ENCODE results near the gene NPC1L1. TPM values are rescaled to one million over a fixed set of nuclear protein-coding genes. Genes with fewer than 3 reads are reported as not detected.

NPC1L1 gene, protein sequence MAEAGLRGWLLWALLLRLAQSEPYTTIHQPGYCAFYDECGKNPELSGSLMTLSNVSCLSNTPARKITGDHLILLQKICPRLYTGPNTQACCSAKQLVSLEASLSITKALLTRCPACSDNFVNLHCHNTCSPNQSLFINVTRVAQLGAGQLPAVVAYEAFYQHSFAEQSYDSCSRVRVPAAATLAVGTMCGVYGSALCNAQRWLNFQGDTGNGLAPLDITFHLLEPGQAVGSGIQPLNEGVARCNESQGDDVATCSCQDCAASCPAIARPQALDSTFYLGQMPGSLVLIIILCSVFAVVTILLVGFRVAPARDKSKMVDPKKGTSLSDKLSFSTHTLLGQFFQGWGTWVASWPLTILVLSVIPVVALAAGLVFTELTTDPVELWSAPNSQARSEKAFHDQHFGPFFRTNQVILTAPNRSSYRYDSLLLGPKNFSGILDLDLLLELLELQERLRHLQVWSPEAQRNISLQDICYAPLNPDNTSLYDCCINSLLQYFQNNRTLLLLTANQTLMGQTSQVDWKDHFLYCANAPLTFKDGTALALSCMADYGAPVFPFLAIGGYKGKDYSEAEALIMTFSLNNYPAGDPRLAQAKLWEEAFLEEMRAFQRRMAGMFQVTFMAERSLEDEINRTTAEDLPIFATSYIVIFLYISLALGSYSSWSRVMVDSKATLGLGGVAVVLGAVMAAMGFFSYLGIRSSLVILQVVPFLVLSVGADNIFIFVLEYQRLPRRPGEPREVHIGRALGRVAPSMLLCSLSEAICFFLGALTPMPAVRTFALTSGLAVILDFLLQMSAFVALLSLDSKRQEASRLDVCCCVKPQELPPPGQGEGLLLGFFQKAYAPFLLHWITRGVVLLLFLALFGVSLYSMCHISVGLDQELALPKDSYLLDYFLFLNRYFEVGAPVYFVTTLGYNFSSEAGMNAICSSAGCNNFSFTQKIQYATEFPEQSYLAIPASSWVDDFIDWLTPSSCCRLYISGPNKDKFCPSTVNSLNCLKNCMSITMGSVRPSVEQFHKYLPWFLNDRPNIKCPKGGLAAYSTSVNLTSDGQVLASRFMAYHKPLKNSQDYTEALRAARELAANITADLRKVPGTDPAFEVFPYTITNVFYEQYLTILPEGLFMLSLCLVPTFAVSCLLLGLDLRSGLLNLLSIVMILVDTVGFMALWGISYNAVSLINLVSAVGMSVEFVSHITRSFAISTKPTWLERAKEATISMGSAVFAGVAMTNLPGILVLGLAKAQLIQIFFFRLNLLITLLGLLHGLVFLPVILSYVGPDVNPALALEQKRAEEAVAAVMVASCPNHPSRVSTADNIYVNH (N-terminal part only)
- total RNA-seq (under 1 TPM; 0.19 to 0.23 TPM), polyA plus RNA-seq (not detected)

DNA sequence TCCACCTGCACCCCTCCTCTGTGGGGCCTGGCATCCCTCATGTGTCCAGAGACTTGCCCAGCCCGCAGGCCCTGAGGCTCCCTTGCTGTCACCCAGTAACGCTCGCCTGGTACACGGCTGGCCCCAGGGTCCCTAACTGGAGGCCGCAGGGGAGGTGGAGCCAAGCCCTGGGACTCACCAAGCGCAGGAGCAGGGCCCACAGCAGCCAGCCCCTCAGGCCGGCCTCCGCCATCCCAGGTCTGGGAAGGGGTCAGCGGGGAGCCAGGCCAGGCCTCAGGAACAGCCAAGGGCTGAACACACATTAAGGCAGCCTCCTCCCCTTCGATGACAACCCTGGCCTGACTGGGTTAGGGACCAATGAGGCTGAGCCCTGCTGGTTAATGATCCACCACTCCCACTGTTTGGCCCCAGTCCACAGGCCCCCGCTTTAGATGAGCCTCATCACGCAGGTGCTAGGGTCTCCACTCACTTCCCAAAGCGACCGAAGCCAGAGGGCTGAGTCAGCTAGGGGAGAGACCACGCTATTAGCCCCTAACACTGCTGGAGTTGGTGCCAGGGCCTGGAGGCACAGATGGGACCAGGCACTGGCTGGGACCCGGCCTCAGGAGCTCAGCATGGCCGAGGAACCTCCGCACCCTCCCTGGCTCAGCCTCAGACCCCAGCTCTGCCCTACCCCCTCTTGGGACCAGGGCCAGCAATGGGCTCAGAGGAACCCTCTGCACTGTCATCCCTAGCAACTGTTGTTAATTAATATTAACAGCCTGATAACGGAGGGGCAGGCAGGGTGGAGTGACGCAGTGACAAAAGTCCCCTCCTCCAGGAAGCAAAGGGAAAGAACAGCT lies at the start of gene NPC1L1:
TSS of gene NPC1L1 (minus strand) at position 303 of the 842 bp plus-strand sequence. CDS start at position 232, 71 bp downstream.
- Histone ChIP-seq H3K4me1 (ENCODE audit: insufficient read depth, low read length) (no peaks in the 10 kb centered on the region), H3K4me3 (ENCODE audit: low read length in 2 of 2) (no peak within 1 kb of the TSS), H3K36me3 (ENCODE audit: insufficient read depth, low read length) (no peaks in the 10 kb centered on the region), H3K9me3 (ENCODE audit: control insufficient read depth in 1 of 2, low read length in 2 of 2) (no peaks in the 10 kb centered on the region), H3K27ac (ENCODE audit: low read depth, low read length) (no peak within 1 kb of the TSS), H3K27me3 (ENCODE audit: insufficient read depth, low read length) (no peaks in the 10 kb centered on the region)
- Mint-ChIP-seq H3K27me3 (peaks cover 0 to 2% of the 10 kb centered on the region in 2 donors), H3K4me3 (no peak within 1 kb of the TSS), H3K9me3 (no peaks in the 10 kb centered on the region), H3K4me1 (no peaks in the 10 kb centered on the region), H3K27ac (peak within 1 kb of the TSS in 1 of 7 donors; percentile 53), H3K36me3 (no peaks in the 10 kb centered on the region)
- POLR2A ChIA-PET (ENCODE audit: partially characterized antibody) = no interaction called here
- CTCF ChIA-PET (ENCODE audit: partially characterized antibody) = no interaction called here
- intact Hi-C loops (cut with micrococcal nuclease) = no loop called here
- no peak for DNase-seq

DNA sequence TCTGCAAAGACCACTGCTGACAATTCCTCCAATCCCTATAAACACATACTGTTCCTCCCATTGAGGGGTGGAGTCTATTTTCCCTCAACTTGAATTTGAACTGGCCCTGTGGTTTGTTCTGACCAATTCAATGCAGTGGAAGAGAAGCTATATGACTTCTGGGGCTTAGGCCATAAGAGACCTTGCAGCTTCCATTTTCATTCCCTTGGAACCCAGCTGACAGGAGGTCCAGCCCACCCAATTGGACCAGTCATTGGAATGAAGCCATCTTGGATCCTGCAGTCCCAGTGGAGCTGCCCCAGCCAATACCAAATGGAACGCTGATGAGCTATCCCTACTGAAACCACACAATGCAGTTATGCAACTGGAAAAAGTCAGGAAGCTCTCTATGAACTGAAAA lies 49.8 kb upstream of the NPC1L1 start:
- CTCF ChIA-PET (ENCODE audit: partially characterized antibody) = interaction anchor here (0.7 to 1.7 kb wide), 7 partner anchors 9 to 266 kb away, joined by 3 to 5 read pairs (median 3); partner anchors contain the start of gene TMED4
- Histone ChIP-seq H3K9me3 (ENCODE audit: control insufficient read depth in 1 of 2, low read length in 2 of 2) (no peaks in the 10 kb centered on the region), H3K27ac (ENCODE audit: low read depth, low read length) (no peak overlapping the region), H3K4me1 (ENCODE audit: insufficient read depth, low read length) (no peaks in the 10 kb centered on the region), H3K36me3 (ENCODE audit: insufficient read depth, low read length) (no peaks in the 10 kb centered on the region), H3K27me3 (ENCODE audit: insufficient read depth, low read length) (no peaks in the 10 kb centered on the region), H3K4me3 (ENCODE audit: low read length in 2 of 2) (no peak overlapping the region)
- no peaks in the 10 kb centered on the region for H3K36me3 Mint-ChIP-seq
- H3K27me3 Mint-ChIP-seq = no peaks in the 10 kb centered on the region
- H3K9me3 Mint-ChIP-seq = no peaks in the 10 kb centered on the region
- DNase-seq = no peak
- intact Hi-C loops (cut with micrococcal nuclease) = no loop called here
- POLR2A ChIA-PET (ENCODE audit: partially characterized antibody) = interaction anchor here (0.7 to 2.6 kb wide), 5 partner anchors 9 to 257 kb away, joined by 3 to 16 read pairs (median 5); partner anchors contain the start of genes H2AZ2 and TMED4
- no peak overlapping the region for H3K27ac Mint-ChIP-seq
- H3K4me1 Mint-ChIP-seq = peaks cover 5 to 10% (median 8%) of the 10 kb centered on the region in 4 donors
- H3K4me3 Mint-ChIP-seq = no peak overlapping the region

DNA sequence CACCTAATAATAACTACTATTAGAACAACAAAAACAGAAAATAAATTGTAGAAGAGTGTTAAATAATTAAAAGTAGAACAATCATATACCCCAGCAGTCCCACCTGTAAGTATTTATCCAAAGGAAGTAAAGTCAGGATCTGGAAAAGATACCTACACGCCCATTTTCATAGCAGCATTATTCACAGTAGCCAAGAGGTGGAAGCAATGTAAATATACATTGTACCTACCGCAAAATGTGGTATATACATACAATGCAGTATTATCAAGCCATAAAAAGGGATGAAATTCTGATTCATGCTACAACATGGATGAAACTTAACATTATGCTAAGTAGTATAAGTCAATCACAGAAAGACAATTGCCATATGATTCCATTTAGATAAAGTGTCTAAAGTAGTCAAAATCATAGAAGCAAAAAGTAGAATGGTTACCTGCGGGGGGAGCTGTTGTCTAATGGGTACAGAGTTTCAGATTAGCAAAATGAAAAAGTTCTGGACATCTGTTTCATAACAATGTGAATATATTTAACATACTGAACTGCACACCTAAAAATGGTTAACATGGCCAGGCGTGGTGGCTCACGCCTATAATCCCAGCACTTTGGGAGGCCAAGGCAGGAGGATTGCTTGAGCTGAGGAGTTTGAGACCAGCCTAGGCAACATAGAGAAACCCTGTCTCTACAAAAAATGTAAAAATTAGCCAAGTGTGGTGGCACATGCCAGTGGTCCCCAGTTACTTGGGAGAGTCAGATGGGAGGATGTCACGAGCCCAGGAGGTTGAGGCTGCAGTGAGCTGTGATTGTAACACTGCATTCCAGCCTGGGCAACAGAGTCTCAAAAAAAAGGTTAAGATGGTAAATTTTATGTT lies 46.9 kb upstream of the NPC1L1 start:
- H3K27ac Mint-ChIP-seq = peak overlapping the region in 5 of 7 donors; percentile 42 to 86 (median 68)
- intact Hi-C loops (cut with micrococcal nuclease) = loop anchor here (1.0 kb wide), 6 partner anchors 51 to 548 kb away; no protein-coding TSS in a partner anchor
- peaks cover 5 to 16% (median 9%) of the 10 kb centered on the region in 4 donors for H3K4me1 Mint-ChIP-seq
- Histone ChIP-seq H3K27ac (ENCODE audit: low read depth, low read length) (no peak overlapping the region), H3K27me3 (ENCODE audit: insufficient read depth, low read length) (no peaks in the 10 kb centered on the region), H3K36me3 (ENCODE audit: insufficient read depth, low read length) (no peaks in the 10 kb centered on the region), H3K9me3 (ENCODE audit: control insufficient read depth in 1 of 2, low read length in 2 of 2) (no peaks in the 10 kb centered on the region), H3K4me1 (ENCODE audit: insufficient read depth, low read length) (peaks cover 2% of the 10 kb centered on the region), H3K4me3 (ENCODE audit: low read length in 2 of 2) (no peak overlapping the region)
- ChIA-PET CTCF (ENCODE audit: partially characterized antibody) (interaction anchor here (0.7 to 4.8 kb wide), 22 partner anchors 11 to 548 kb away, joined by 3 to 34 read pairs (median 4); no protein-coding TSS in a partner anchor), POLR2A (ENCODE audit: partially characterized antibody) (interaction anchor here (0.7 to 1.5 kb wide), 7 partner anchors 18 to 259 kb away, joined by 3 to 15 read pairs (median 6); partner anchors contain the start of genes H2AZ2 and ZMIZ2)
- H3K27me3 Mint-ChIP-seq = no peaks in the 10 kb centered on the region
- no peak overlapping the region for H3K4me3 Mint-ChIP-seq
- peak; percentile 65 to 73 (median 71) for DNase-seq
- no peaks in the 10 kb centered on the region for H3K9me3 Mint-ChIP-seq
- no peaks in the 10 kb centered on the region for H3K36me3 Mint-ChIP-seq

DNA sequence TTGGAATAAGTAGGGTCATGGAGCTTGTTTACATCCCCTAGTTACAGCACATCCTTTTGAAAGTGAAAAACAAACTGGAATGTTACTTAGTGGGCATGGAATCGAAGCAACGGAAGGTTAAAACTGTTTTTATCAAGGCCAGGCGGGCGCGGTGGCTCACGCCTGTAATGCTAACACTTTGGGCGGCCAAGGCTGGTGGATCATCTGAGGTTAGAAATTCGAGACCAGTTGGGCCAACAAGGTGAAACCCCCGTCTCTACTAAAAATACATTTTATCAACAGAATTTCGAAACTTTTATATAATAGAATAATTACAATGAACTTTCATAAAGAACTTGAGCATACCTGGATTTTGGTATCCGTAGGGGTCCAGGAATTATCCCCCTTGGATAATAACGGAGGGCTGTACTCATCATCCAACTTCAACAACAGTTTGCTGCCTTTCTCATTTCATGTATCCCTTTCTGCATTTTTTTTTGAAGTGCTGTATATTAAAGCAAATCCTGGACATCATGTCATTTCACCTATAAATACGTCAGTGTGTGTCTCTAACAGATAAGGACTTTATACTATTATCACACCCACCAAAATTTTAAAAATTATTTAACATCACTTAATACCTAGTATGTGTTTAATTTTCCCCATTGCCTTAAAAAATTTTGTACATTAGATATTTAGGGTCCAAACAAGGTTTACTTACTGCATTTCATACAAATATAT lies 42.2 kb upstream of the NPC1L1 start:
- Histone ChIP-seq H3K36me3 (ENCODE audit: insufficient read depth, low read length) (peaks cover 23% of the 10 kb centered on the region), H3K4me1 (ENCODE audit: insufficient read depth, low read length) (peaks cover 34% of the 10 kb centered on the region), H3K27me3 (ENCODE audit: insufficient read depth, low read length) (no peaks in the 10 kb centered on the region), H3K4me3 (ENCODE audit: low read length in 2 of 2) (peak overlapping the region in 1 of 2 donors; percentile 79), H3K27ac (ENCODE audit: low read depth, low read length) (peak overlapping the region; percentile 89), H3K9me3 (ENCODE audit: control insufficient read depth in 1 of 2, low read length in 2 of 2) (no peaks in the 10 kb centered on the region)
- peaks cover 23 to 50% (median 37%) of the 10 kb centered on the region in 4 donors for H3K4me1 Mint-ChIP-seq
- no peak for DNase-seq
- peaks cover 22 to 33% of the 10 kb centered on the region in 2 donors for H3K36me3 Mint-ChIP-seq
- H3K9me3 Mint-ChIP-seq = no peaks in the 10 kb centered on the region
- intact Hi-C loops (cut with micrococcal nuclease) = loop anchor here (2.0 kb wide), 1 partner anchor 165 kb away; the partner anchor contains the start of gene ZMIZ2
- H3K27me3 Mint-ChIP-seq = no peaks in the 10 kb centered on the region
- H3K4me3 Mint-ChIP-seq = peak overlapping the region; percentile 90 to 95 (median 92)
- ChIA-PET POLR2A (ENCODE audit: partially characterized antibody) (interaction anchor here (0.8 to 4.9 kb wide), 17 partner anchors 11 to 382 kb away, joined by 3 to 94 read pairs (median 18); partner anchors contain the start of genes DDX56, H2AZ2, NUDCD3 and OGDH), CTCF (ENCODE audit: partially characterized antibody) (interaction anchor here (1.0 to 4.2 kb wide), 8 partner anchors 8 to 338 kb away, joined by 3 to 32 read pairs (median 6); partner anchors contain the start of gene H2AZ2)
- H3K27ac Mint-ChIP-seq = peak overlapping the region; percentile 97 to 99 (median 98)

All from CD4-positive, alpha-beta memory T cell (primary cell).